Right lobe of liver (tissue), 6 donors: ENCODE data around the gene BBX. TPM values are rescaled to one million over a fixed set of nuclear protein-coding genes. Genes with fewer than 3 reads are reported as not detected.

Experiments used
- ATAC-seq, 4 donors: fragments of 200-7000 bp; cut with Tn5 transposase; one replicate each; pipeline ENCODE4 v1.9.1; 2020; ENCODE audit warnings: mild to moderate bottlenecking in 4 of 4, moderate library complexity in 4 of 4
- DNase-seq, 3 donors: peaks; one replicate each; pipeline ENCODE4 v3.0.0-alpha.2; 2020
- H3K27ac ChIP-seq, 3 donors: fragments of 200-600 bp; one replicate each; pipeline ENCODE4 v1.8.0; 2022
- H3K27me3 ChIP-seq, 2 donors: fragments of 200-600 bp; one replicate each; pipeline ENCODE4 v1.8.0; 2022
- H3K36me3 ChIP-seq, 4 donors: fragments of 200-600 bp; sonication (generic) in 1 of 4; one replicate each; pipeline versions ENCODE4 v1.5.1 to v1.8.0; 2017 to 2022; ENCODE audit warnings: control low read depth in 1 of 4
- H3K4me1 ChIP-seq, 4 donors: fragments of 200-600 bp; sonication (generic) in 1 of 4; one replicate each; pipeline versions ENCODE4 v1.5.1 to v1.8.0; 2017 to 2022; ENCODE audit warnings: control low read depth in 1 of 4
- H3K4me3 ChIP-seq, 3 donors: fragments of 200-600 bp; one replicate each; pipeline ENCODE4 v1.8.0; 2022
- H3K9me3 ChIP-seq, 4 donors: fragments of 200-600 bp; sonication (generic) in 1 of 4; one replicate each; pipeline versions ENCODE4 v1.5.1 to v1.8.0; 2017 to 2022; ENCODE audit warnings: control low read depth in 1 of 4
- POLR2A ChIP-seq: fragments of 450-650 bp; IDR thresholded peaks from one replicate; pipeline ENCODE4 v1.6.1; 2017; ENCODE audit warnings: antibody characterized with exemption, mild to moderate bottlenecking
- WGBS: methylation state at CpG from one replicate; pipeline ENCODE4 v1.1.6; 2018; ENCODE audit warnings: low coverage, low lambda C conversion rate; ENCODE audit not compliant: insufficient coverage; ENCODE audit errors: missing lambda C conversion rate; 5-methylcytosine and 5-hydroxymethylcytosine counted together
- intact Hi-C, 2 donors: fragments of 100-400 bp; cut with DNase I; formaldehyde crosslinking; loops; one replicate each; pipeline versions ENCODE4 v1.11.2 to v1.14.1; 2022
- total RNA-seq, 6 experiments: library from RNA; depleted of rRNA in 2 of 6; stranded (reverse); fragments of >200 nt in 2 of 6; fragmentation: NEBNext Ultra II Directional in 3 of 6; extraction: Animal tissue kit (Norgen Biotek cat#: 25700) in 3 of 6; gene quantifications; one replicate each; pipeline versions ENCODE4 v1.1.0 to v1.2.4, GENCODE V29; 2016 to 2023
- TF ChIP-seq, protein P1 (sequence below), 4 donors: fragments of 200-600 bp in 3 of 4; fragments of 450-650 bp in 1 of 4; IDR thresholded peaks; one replicate each; pipeline versions ENCODE4 v1.5.1 to v1.8.0; 2016 to 2022; ENCODE audit warnings: antibody characterized with exemption in 4 of 4, mild to moderate bottlenecking in 2 of 4
- donor health status: DM: no; HTN: yes; CAD: no.
- donor health status: DM: no; HTN: no; CAD: no.
- donor health status: DM: no; HTN: no; CAD: no.
- donor health status: DM: no; HTN: yes; CAD: no.
- donor health status: DM: no; HTN: yes; CAD: no.

Gene BBX
- total RNA-seq, 6 experiments from 2014 or later, result 15.0 to 22.4 (median 19.1) TPM

DNA sequence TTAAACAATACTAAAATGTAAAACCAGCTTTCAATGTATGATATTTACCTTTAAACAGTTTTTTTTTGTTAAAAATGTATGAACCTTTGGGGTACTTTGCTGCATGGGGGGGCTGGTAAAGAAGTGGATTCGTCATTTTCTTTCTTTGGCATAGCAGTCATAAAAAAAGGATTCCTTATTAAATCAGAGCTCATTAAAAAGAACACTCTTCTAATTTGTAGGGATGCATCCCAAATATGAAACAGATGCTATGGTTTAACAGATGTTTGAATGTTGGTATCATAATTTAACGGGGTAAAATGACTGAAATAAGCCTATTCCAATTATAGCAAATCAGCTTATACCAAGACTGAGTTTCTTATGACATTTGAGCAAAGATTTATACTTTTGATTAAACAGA lies 234.4 kb downstream of the BBX start:
- Histone ChIP-seq H3K27me3 (no peaks in the 10 kb centered on the region), H3K9me3 (no peaks in the 10 kb centered on the region), H3K4me1 (no peaks in the 10 kb centered on the region), H3K27ac (no peak overlapping the region), H3K36me3 (no peaks in the 10 kb centered on the region), H3K4me3 (no peak overlapping the region)
- no peak for DNase-seq
- WGBS, result 100% methylated on average over 2 of the region's 2 CpGs
- TF ChIP-seq POLR2A, result no peak
- TF ChIP-seq, protein P1, sequence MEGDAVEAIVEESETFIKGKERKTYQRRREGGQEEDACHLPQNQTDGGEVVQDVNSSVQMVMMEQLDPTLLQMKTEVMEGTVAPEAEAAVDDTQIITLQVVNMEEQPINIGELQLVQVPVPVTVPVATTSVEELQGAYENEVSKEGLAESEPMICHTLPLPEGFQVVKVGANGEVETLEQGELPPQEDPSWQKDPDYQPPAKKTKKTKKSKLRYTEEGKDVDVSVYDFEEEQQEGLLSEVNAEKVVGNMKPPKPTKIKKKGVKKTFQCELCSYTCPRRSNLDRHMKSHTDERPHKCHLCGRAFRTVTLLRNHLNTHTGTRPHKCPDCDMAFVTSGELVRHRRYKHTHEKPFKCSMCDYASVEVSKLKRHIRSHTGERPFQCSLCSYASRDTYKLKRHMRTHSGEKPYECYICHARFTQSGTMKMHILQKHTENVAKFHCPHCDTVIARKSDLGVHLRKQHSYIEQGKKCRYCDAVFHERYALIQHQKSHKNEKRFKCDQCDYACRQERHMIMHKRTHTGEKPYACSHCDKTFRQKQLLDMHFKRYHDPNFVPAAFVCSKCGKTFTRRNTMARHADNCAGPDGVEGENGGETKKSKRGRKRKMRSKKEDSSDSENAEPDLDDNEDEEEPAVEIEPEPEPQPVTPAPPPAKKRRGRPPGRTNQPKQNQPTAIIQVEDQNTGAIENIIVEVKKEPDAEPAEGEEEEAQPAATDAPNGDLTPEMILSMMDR (IDR thresholded peaks at IDR 0.05), result no peak
- ATAC-seq, result no peak
- intact Hi-C loops, result no loop called here

DNA sequence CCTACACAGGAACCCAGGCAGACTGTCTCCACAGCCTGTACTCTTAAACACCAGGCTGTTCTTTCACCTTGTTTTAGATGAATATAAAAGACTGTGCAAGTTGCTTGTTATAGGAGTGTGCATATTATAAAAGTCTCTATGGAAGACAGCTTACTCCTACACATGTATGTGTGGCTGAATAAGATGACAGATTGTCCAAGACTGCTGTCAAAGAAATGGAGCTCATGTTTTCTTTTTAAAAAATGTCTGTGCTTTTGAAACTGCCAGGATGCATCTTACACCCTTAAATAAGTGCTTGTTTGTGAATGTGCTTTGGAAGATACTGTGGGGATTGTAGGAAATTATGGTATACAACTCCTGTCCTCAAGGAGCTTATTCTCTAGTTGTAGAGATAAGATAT lies 237.4 kb downstream of the BBX start:
- Histone ChIP-seq H3K27ac (no peak overlapping the region), H3K27me3 (no peaks in the 10 kb centered on the region), H3K9me3 (no peaks in the 10 kb centered on the region), H3K4me1 (no peaks in the 10 kb centered on the region), H3K4me3 (no peak overlapping the region), H3K36me3 (no peaks in the 10 kb centered on the region)
- ATAC-seq (no peak), DNase-seq (no peak)
- TF ChIP-seq POLR2A, result no peak
- TF ChIP-seq, protein P1 (IDR thresholded peaks at IDR 0.05), result no peak
- intact Hi-C loops, result no loop called here

DNA sequence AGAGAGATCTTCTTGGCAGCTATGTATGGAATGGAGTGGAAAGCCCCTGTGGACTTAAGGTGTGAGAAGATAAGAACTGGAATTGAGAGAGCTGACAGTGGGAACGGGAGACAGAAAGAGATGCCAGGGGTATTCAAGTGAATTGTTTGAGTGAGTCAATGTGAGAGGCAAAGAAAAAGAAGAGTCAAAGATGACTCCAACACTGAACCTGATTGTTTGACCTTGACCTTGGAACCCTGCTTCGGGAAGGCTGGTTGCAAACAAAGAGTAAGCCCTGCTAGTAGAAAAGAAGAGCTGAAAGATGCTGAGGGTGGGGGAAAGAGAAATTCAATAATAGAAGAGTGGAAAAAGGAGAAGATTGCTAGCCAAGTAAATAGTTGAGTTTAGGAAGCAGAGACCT lies 238.6 kb downstream of the BBX start:
- Histone ChIP-seq H3K4me1 (no peaks in the 10 kb centered on the region), H3K4me3 (no peak overlapping the region), H3K27ac (no peak overlapping the region), H3K27me3 (no peaks in the 10 kb centered on the region), H3K9me3 (no peaks in the 10 kb centered on the region), H3K36me3 (no peaks in the 10 kb centered on the region)
- intact Hi-C loops, result no loop called here
- DNase-seq, result no peak
- WGBS, result 62% methylated on average over 2 of the region's 2 CpGs
- no peak for TF ChIP-seq POLR2A
- TF ChIP-seq, protein P1 (IDR thresholded peaks at IDR 0.05), result no peak
- no peak for ATAC-seq

DNA sequence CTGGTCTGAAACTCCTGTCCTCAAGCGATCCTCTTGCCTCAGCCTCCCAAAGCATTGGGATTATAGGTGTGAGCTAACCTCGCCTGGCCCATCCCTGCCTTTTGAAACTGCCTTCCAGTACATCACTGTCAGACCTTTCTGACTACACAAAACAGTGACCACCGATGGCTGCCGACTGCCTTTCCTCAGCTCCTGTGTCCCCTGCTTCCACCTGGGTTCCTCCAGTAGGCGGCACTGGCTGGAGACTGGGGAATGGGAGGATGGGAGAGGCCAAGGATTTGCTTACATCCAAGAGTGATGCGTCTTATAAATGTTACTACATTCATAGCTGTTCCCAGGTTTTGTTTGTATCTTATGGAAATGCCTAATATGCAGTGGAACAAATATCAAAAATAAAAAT lies 242.8 kb downstream of the BBX start:
- TF ChIP-seq, protein P1 (IDR thresholded peaks at IDR 0.05), result no peak
- ATAC-seq (no peak), DNase-seq (no peak)
- no peaks in the 10 kb centered on the region for H3K27me3 ChIP-seq
- no peak overlapping the region for H3K27ac ChIP-seq
- no peaks in the 10 kb centered on the region for H3K9me3 ChIP-seq
- H3K4me3 ChIP-seq, result no peak overlapping the region
- intact Hi-C loops, result no loop called here
- H3K4me1 ChIP-seq, result no peaks in the 10 kb centered on the region
- H3K36me3 ChIP-seq, result no peaks in the 10 kb centered on the region
- 91% methylated on average over 4 of the region's 6 CpGs for WGBS

DNA sequence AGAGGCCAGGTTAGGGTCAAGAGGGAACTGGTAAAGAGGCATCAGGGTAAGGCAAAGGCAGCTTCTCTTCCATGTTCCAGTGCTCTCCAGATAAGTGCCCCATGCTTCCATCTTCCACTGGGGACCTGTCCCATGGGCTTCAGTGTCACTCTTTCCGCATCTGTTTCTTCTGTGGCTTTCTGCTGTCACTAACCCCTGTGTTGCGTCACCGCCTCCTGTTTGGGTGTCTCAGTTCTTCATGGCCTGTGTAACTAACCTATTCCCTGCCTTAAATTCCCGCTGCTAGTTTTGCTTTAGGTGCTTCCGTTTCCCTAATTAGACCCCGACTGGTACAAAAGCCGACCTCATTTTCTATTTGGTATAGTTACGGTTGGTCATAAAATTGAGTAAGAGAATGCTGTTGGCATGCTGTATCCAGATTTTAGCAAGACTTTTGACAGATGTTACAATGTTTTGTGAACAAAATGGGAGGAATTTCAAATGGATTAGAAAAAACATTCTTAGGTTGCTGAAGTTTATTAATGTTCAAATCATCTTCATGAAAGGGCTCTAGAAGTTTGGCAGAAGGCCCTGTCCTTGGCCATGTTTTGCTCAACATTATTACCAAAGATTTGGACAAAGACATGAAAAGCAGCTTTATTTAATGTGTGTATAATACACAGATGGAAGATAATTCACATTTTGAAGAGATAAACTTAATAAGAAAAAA lies 245.3 kb downstream of the BBX start:
- H3K36me3 ChIP-seq, result no peaks in the 10 kb centered on the region
- H3K9me3 ChIP-seq, result no peaks in the 10 kb centered on the region
- H3K4me1 ChIP-seq, result no peaks in the 10 kb centered on the region
- DNase-seq (no peak), ATAC-seq (no peak)
- intact Hi-C loops, result no loop called here
- no peaks in the 10 kb centered on the region for H3K27me3 ChIP-seq
- TF ChIP-seq, protein P1 (IDR thresholded peaks at IDR 0.05), result no peak
- TF ChIP-seq POLR2A, result no peak
- no peak overlapping the region for H3K4me3 ChIP-seq
- 84% methylated on average over 8 of the region's 8 CpGs for WGBS
- no peak overlapping the region for H3K27ac ChIP-seq
